ENCODE results near the gene RPL18.

RPL18 gene

DNA sequence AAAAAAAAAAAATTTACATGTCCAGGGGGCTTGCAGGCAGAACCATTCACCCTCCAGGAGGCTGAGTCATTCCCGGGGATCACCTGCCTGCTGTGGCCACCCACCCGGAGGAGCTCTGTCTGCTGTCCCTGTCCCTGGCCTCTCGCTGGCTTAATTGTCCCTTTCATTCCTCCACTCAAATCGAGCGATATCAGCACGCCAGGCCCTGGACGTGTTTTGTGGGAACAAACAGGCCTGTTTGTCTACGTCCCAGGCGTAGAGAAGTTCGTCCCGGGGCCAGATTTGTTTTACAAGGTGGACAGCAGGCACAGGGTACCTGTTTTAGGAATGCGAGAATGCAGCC is 45.8 kb downstream of the RPL18 start:
- DNase-seq = no peak

DNA sequence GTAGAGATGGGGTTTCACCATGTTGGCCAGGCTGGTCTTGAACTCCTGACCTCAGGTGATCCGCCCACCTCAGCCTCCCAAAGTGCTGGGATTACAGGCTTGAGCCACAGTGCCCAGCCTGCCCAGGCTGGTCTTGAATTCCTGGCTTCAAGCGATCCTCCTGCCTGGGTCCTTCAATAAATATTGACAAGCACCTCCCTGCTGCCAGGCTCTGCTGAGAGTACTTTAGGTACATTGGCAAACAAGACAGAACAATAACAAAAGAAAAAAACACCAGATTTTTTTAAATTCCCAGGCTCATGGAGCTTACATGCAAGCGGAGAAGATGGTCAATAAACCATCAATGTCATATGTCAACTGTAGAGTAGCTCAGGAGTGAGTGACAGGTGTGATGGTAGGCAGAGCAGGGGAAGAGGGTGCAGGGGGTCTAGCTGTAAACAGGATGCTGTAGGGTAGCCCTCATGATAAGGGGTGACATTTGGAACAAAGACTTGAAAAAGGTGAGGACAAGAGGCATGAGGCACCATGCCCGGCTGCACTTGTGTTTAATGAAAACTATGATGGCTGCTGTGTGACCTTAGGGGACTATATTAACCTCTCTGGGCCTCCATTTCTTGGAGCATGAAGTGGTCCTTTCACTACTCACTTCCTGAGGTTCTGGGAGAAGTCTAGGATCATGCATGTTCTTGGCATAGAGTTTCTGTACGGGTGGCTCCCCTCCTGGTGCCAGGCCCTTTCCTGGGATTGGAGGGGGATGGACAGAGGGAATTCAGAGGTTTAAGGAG is 47.4 kb downstream of the RPL18 start:
- DNase-seq = peak; percentile 35

DNA sequence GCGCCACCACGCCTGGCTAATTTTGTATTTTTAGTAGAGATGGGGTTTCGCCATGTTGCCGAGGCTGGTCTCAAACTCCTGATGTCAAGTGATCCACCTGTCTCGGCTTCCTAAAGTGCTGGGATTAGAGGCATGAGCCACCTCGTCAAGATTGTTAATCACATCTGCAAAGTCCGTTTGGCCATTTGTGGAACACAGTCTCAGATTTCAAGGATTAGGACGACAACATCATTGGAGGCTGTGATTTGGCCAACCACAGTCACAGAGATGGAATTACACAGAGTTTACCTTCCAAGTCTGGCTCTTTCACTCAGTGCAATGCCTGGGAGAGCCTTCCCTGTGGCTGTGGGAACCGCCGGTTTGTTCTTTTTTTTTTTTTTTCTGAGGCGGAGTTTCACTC is 49.2 kb downstream of the RPL18 start:
- DNase-seq = peak; percentile 39

DNA sequence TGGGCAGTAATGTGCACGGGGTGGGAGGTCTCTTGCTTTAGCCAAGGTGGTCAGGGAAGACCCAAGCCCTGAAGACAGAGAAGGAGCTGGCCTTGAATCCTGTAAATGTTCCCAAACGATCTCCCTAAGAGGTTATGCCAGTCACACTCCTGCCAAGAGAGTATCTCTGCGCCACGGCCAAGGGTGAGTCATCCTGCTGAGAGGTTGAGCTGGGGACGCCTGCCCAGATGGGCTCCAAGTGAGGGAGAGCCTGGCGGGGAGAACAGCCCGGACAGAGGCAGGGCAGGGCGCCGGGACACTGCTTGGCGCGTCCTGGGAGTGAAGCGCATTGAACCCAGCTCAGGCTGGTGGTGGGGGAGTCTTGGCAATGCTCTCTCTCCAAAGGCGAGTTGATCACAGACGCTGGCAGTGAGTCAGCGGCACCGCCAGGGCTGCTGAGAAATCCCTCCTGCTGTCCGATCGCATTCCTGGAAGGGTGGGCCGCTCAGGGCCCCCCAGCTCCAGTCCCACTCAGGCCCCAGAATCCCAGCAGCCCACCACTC is 50.6 kb downstream of the RPL18 start:
- DNase-seq = peak; percentile 69
